PC-9 (cell line): ENCODE results near the gene CBFB.

Source experiments
- CTCF ChIP-seq: fragments of 200-600 bp; sonication (generic); conservative IDR thresholded peaks from 2 replicates; pipeline ENCODE4 v1.6.1; 2017; ENCODE audit warnings: mixed run types, antibody characterized with exemption, mild to moderate bottlenecking, moderate library complexity
- EZH2 ChIP-seq: fragments of 200-600 bp; sonication (generic); IDR thresholded peaks from 2 replicates; pipeline ENCODE4 v1.8.0; 2017; ENCODE audit warnings: antibody characterized with exemption, low read depth

GRCh38 chr16:67006930-67007658 lies 21.9 kb upstream of the CBFB start:
- TF ChIP-seq EZH2 (no peak), CTCF (no peak)
